H1 (cell line): ENCODE measurements around the gene COQ8A. TPM values are rescaled to one million over a fixed set of nuclear protein-coding genes. Genes with fewer than 3 reads are reported as not detected.

Source experiments
- CTCF ChIA-PET: fragments of 300-600 bp; sonication (Branson Sonifier 250); formaldehyde crosslinking; loops from one replicate; lab custom pipeline; 2021; ENCODE audit not compliant: partially characterized antibody; lab: Charles Lee
- POLR2A ChIA-PET: fragments of 300-600 bp; sonication (Branson Sonifier 250); formaldehyde crosslinking; loops from one replicate; lab custom pipeline; 2021; ENCODE audit warnings: inconsistent platforms; ENCODE audit not compliant: partially characterized antibody; lab: Charles Lee
- DNase-seq, 2 experiments: peaks; one replicate each; pipeline versions ENCODE4 v3.0.0 to v3.0.0-alpha.2; 2010 to 2022; ENCODE audit warnings: low spot score in 2 of 2, low read depth in 1 of 2, mixed read lengths in 1 of 2
- FAIRE-seq: peaks from 2 replicates; lab custom pipeline; 2011; peaks lifted over from hg19 to GRCh38; lab: Jason Lieb, UNC
- H2AFZ ChIP-seq: 2 replicates; pipeline ENCODE4 v1.8.1; 2012; ENCODE audit warnings: low read length, inconsistent platforms
- H2AK5ac ChIP-seq: 2 replicates; pipeline ENCODE4 v1.6.1; 2013; ENCODE audit warnings: low read depth, low read length
- H2BK120ac ChIP-seq: replicated peaks from 2 replicates; pipeline ENCODE3; 2013; ENCODE audit warnings: low read depth, low read length, inconsistent platforms
- H2BK12ac ChIP-seq: 2 replicates; pipeline ENCODE4 v1.6.1; 2013; ENCODE audit warnings: low read depth, low read length
- H2BK15ac ChIP-seq: 2 replicates; pipeline ENCODE4 v1.6.1; 2013; ENCODE audit warnings: low read length
- H2BK20ac ChIP-seq: 2 replicates; pipeline ENCODE4 v1.6.1; 2013; ENCODE audit warnings: low read length
- H2BK5ac ChIP-seq: 2 replicates; pipeline ENCODE4 v1.6.1; 2013; ENCODE audit warnings: low read depth, low read length
- H3K14ac ChIP-seq: 2 replicates; pipeline ENCODE4 v1.6.1; 2013; ENCODE audit warnings: inconsistent platforms; ENCODE audit not compliant: insufficient read length
- H3K18ac ChIP-seq: 2 replicates; pipeline ENCODE4 v1.6.1; 2013; ENCODE audit warnings: low read length; ENCODE audit errors: extremely low read depth
- H3K23ac ChIP-seq: 2 replicates; pipeline ENCODE4 v1.6.1; 2013; ENCODE audit warnings: inconsistent platforms; ENCODE audit not compliant: insufficient read length
- H3K23me2 ChIP-seq: 2 replicates; pipeline ENCODE4 v1.6.1; 2013; ENCODE audit warnings: low read depth, low read length
- H3K27ac ChIP-seq: 2 replicates; pipeline ENCODE4 v1.6.1; 2011; ENCODE audit warnings: low read depth, low read length, inconsistent platforms
- H3K27me3 ChIP-seq, 4 experiments: replicated peaks in 1 of 4; 1 replicate in 1 of 4; 2 replicates in 3 of 4; pipeline versions ENCODE4 v1.6.1 to v1.8.1; 2011 to 2013; ENCODE audit warnings: low read length in 3 of 4, mild to moderate bottlenecking in 3 of 4, inconsistent platforms in 2 of 4, mixed read lengths in 2 of 4, moderate library complexity in 1 of 4; ENCODE audit not compliant: control insufficient read depth in 3 of 4, insufficient read depth in 3 of 4; ENCODE audit errors: extremely low read depth in 1 of 4
- H3K36me3 ChIP-seq, 4 experiments: 2 replicates each; pipeline versions ENCODE4 v1.6.1 to v1.8.1; 2011 to 2013; ENCODE audit warnings: mild to moderate bottlenecking in 4 of 4, low read length in 3 of 4, moderate library complexity in 2 of 4, control low read depth in 1 of 4, inconsistent platforms in 1 of 4; ENCODE audit not compliant: insufficient read depth in 4 of 4, control insufficient read depth in 2 of 4
- H3K4ac ChIP-seq: replicated peaks from 2 replicates; pipeline ENCODE3; 2013; ENCODE audit warnings: low read length, low read depth, mixed read lengths, inconsistent platforms; ENCODE audit not compliant: insufficient read length
- H3K4me1 ChIP-seq, 4 experiments: replicated peaks in 1 of 4; 1 replicate in 1 of 4; 2 replicates in 3 of 4; pipeline versions ENCODE4 v1.6.1 to v1.8.1; 2011 to 2013; ENCODE audit warnings: low read length in 3 of 4, inconsistent platforms in 2 of 4, mixed read lengths in 1 of 4; ENCODE audit not compliant: insufficient read depth in 4 of 4, control insufficient read depth in 3 of 4
- H3K4me2 ChIP-seq, 2 experiments: 2 replicates each; pipeline versions ENCODE4 v1.6.1 to v1.8.1; 2011 to 2013; ENCODE audit warnings: low read depth in 2 of 2, low read length in 2 of 2, control low read depth in 1 of 2, inconsistent platforms in 1 of 2, mild to moderate bottlenecking in 1 of 2; ENCODE audit not compliant: insufficient read depth in 1 of 2
- H3K4me3 ChIP-seq, 4 experiments: fragments of 200-600, 300-600 bp in 1 of 4; sonication (generic), shearing (Covaris generic), sonication (Bioruptor Twin) in 1 of 4; 2 replicates each; pipeline versions ENCODE4 v1.5.1 to v1.8.1; 2011 to 2016; ENCODE audit warnings: low read length in 4 of 4, low read depth in 3 of 4, control low read depth in 2 of 4, inconsistent platforms in 2 of 4, mild to moderate bottlenecking in 2 of 4, mixed read lengths in 1 of 4, moderate library complexity in 1 of 4; ENCODE audit not compliant: insufficient read depth in 2 of 4; ENCODE audit errors: extremely low read depth in 1 of 4
- H3K56ac ChIP-seq: replicated peaks from 2 replicates; pipeline ENCODE3; 2013; ENCODE audit warnings: low read depth, mild to moderate bottlenecking, mixed read lengths, low read length, inconsistent platforms; ENCODE audit not compliant: insufficient read length
- H3K79me1 ChIP-seq: 2 replicates; pipeline ENCODE4 v1.6.1; 2013; ENCODE audit warnings: low read depth, low read length, control low read depth
- H3K79me2 ChIP-seq, 2 experiments: 2 replicates each; pipeline versions ENCODE4 v1.6.1 to v1.8.1; 2012 to 2013; ENCODE audit warnings: low read length in 2 of 2, mild to moderate bottlenecking in 2 of 2, inconsistent platforms in 1 of 2; ENCODE audit not compliant: insufficient read depth in 2 of 2, control insufficient read depth in 1 of 2
- H3K9ac ChIP-seq, 4 experiments: replicated peaks in 1 of 4; 1 replicate in 1 of 4; 2 replicates in 3 of 4; pipeline versions ENCODE4 v1.6.1 to v1.8.1; 2011 to 2013; ENCODE audit warnings: low read depth in 3 of 4, low read length in 3 of 4, control low read depth in 2 of 4, mild to moderate bottlenecking in 2 of 4, moderate library complexity in 2 of 4, inconsistent platforms in 1 of 4; ENCODE audit errors: extremely low read depth in 1 of 4
- H3K9me3 ChIP-seq, 2 experiments: 2 replicates each; pipeline versions ENCODE4 v1.6.1 to v1.8.1; 2012 to 2013; ENCODE audit warnings: mild to moderate bottlenecking in 2 of 2, moderate library complexity in 2 of 2, control low read depth in 1 of 2, inconsistent platforms in 1 of 2, low read depth in 1 of 2, low read length in 1 of 2, mixed read lengths in 1 of 2; ENCODE audit not compliant: insufficient read depth in 2 of 2
- H4K20me1 ChIP-seq, 2 experiments: replicated peaks in 1 of 2; 2 replicates each; pipeline versions ENCODE3 to v1.8.1; 2011 to 2013; ENCODE audit warnings: inconsistent platforms in 2 of 2, low read length in 2 of 2, mild to moderate bottlenecking in 1 of 2; ENCODE audit not compliant: insufficient read depth in 2 of 2, control insufficient read depth in 1 of 2
- H4K5ac ChIP-seq: 2 replicates; pipeline ENCODE4 v1.6.1; 2013; ENCODE audit warnings: low read length, low read depth, mixed read lengths, inconsistent platforms; ENCODE audit not compliant: insufficient read length
- H4K8ac ChIP-seq: 2 replicates; pipeline ENCODE4 v1.8.0; 2013; ENCODE audit warnings: mild to moderate bottlenecking, moderate library complexity, low read length, inconsistent platforms; ENCODE audit not compliant: insufficient read depth; ENCODE audit errors: extremely low read depth
- H4K91ac ChIP-seq: replicated peaks from 2 replicates; pipeline ENCODE3; 2013; ENCODE audit warnings: low read length, mixed read lengths, inconsistent platforms; ENCODE audit not compliant: insufficient read length
- ASH2L ChIP-seq: fragments of 200-600, 300-600 bp; sonication (generic); IDR thresholded peaks from one replicate; pipeline ENCODE4 v1.7.1; 2017; ENCODE audit warnings: low read length
- BACH1 ChIP-seq: IDR thresholded peaks from 2 replicates; pipeline ENCODE4 v1.6.1; 2012; ENCODE audit warnings: low read length, improper control_type of control experiment
- CREB1 ChIP-seq: IDR thresholded peaks from 2 replicates; pipeline ENCODE4 v1.6.1; 2012; ENCODE audit warnings: inconsistent platforms
- EGR1 ChIP-seq: IDR thresholded peaks from 2 replicates; pipeline ENCODE4 v1.6.1; 2011; ENCODE audit warnings: low read depth, low read length, borderline replicate concordance
- KDM1A ChIP-seq: fragments of 200-600, 300-600 bp; sonication (generic); IDR thresholded peaks from 2 replicates; pipeline ENCODE4 v1.7.1; 2016; ENCODE audit warnings: mild to moderate bottlenecking, low read length, borderline replicate concordance
- PHF8 ChIP-seq: fragments of 200-600 bp; sonication (generic); conservative IDR thresholded peaks from 2 replicates; pipeline ENCODE4 v1.7.1; 2012; ENCODE audit warnings: low read depth, mild to moderate bottlenecking, inconsistent platforms, low read length, moderate library complexity
- POLR2A ChIP-seq, 2 experiments: IDR thresholded peaks; 1 replicate in 1 of 2; 2 replicates in 1 of 2; pipeline ENCODE4 v1.6.1; 2011; ENCODE audit warnings: low read depth in 2 of 2, low read length in 2 of 2, mild to moderate bottlenecking in 2 of 2; ENCODE audit errors: control extremely low read depth in 1 of 2
- POLR2AphosphoS5 ChIP-seq: IDR thresholded peaks from 2 replicates; pipeline ENCODE4 v1.6.1; 2011; ENCODE audit warnings: low read depth, low read length
- RAD21 ChIP-seq, 2 experiments: IDR thresholded peaks in 1 of 2; conservative IDR thresholded peaks in 1 of 2; 2 replicates each; pipeline ENCODE4 v1.6.1; 2011; ENCODE audit warnings: low read depth in 2 of 2, low read length in 2 of 2, improper control_type of control experiment in 1 of 2, inconsistent platforms in 1 of 2, mild to moderate bottlenecking in 1 of 2, moderate library complexity in 1 of 2
- RBBP5 ChIP-seq: IDR thresholded peaks from 2 replicates; pipeline ENCODE4 v1.7.1; 2012; ENCODE audit warnings: low read depth, mild to moderate bottlenecking, inconsistent platforms, low read length, moderate library complexity, borderline replicate concordance
- TAF1 ChIP-seq: IDR thresholded peaks from 2 replicates; pipeline ENCODE4 v1.6.1; 2011; ENCODE audit warnings: mild to moderate bottlenecking, low read depth, low read length
- TAF7 ChIP-seq: optimal IDR thresholded peaks from 2 replicates; pipeline ENCODE3; 2011; ENCODE audit warnings: low read depth, mild to moderate bottlenecking, inconsistent platforms, low read length, moderate library complexity, borderline replicate concordance
- TBP ChIP-seq: IDR thresholded peaks from 2 replicates; pipeline ENCODE4 v1.6.1; 2011; ENCODE audit warnings: low read depth, low read length, improper control_type of control experiment
- WGBS, 2 experiments: shearing (Covaris generic) in 1 of 2; methylation state at CpG; one replicate each; pipeline versions ENCODE4 v1.1.6 to v1.1.7; 2013 to 2015; ENCODE audit warnings: low lambda C conversion rate in 2 of 2, mixed read lengths in 2 of 2, inconsistent platforms in 1 of 2, low coverage in 1 of 2, missing lambda C conversion rate in 1 of 2; ENCODE audit not compliant: insufficient replicate concordance in 2 of 2, insufficient coverage in 1 of 2, insufficient read length in 1 of 2; ENCODE audit errors: extremely low coverage in 1 of 2, missing lambda C conversion rate in 1 of 2; 5-methylcytosine and 5-hydroxymethylcytosine counted together
- polyA plus RNA-seq, 7 experiments: library from polyadenylated mRNA; depleted of rRNA in 3 of 7; stranded (reverse) in 5 of 7; unstranded in 2 of 7; fragments of >200 nt in 5 of 7; fragments of 200-250 nt in 2 of 7; gene quantifications; 1 replicate in 5 of 7; 2 replicates in 1 of 7; 4 replicates in 1 of 7; pipeline versions ENCODE4 v1.2.1 to v1.2.3, GENCODE V29; 2011 to 2013; ENCODE audit warnings: missing spikeins in 2 of 7, mixed read lengths in 2 of 7
- total RNA-seq: library from RNA; stranded (reverse); fragmentation: NEBNext Ultra II Directional; extraction: Animal tissue kit (Norgen Biotek cat#: 25700); gene quantifications from 2 replicates; pipeline ENCODE4 v1.2.1, GENCODE V29; 2021

Gene COQ8A
- total and polyA plus RNA-seq, 2 of the 8 experiments (the other 6 are each of a cell fraction or from before 2014, with no cell fraction given), result 28.5 to 38.9 TPM

GRCh38 chr1:226939438-226940028, 561 bp upstream of the COQ8A start:
- no peak for DNase-seq
- CTCF ChIA-PET, result interaction anchor here (0.6 to 1.0 kb wide), 5 partner anchors 15 to 411 kb away, joined by 3 read pairs; no protein-coding TSS in a partner anchor
- POLR2A ChIA-PET, result interaction anchor here (0.8 to 3.6 kb wide), 6 partner anchors 9 to 86 kb away, joined by 3 to 18 read pairs (median 4); no protein-coding TSS in a partner anchor
- TF ChIP-seq TAF1 (peak; percentile 79), BACH1 (no peak), ASH2L (peak; percentile 93), KDM1A (no peak), CREB1 (no peak; the same call in 1 of the 2 replicates), POLR2AphosphoS5 (peak; percentile 84), PHF8 (peak; percentile 87), RBBP5 (peak; percentile 60; the same call in 1 of the 2 replicates), TAF7 (peak; percentile 50), POLR2A (IDR thresholded peaks at IDR 0.05; ENCODE audit: control extremely low read depth in 1 of 2, low read depth in 2 of 2, low read length in 2 of 2) (peak; percentile 82 to 90), RAD21 (IDR thresholded peaks at IDR 0.05 in 1 of 2, conservative IDR thresholded peaks at IDR 0.05 in 1 of 2; ENCODE audit: low read depth in 2 of 2, low read length in 2 of 2) (no peak), EGR1 (no peak), TBP (peak; percentile 55; the same call in 1 of the 2 replicates)

More at GRCh38 chr1:226939438-226940028, 561 bp upstream of the COQ8A start:
- FAIRE-seq, result no peak
- peak overlapping the region; percentile 63; the same call in 1 of the 2 replicates for H2AFZ ChIP-seq
- H3K36me3 ChIP-seq, result no peaks in the 10 kb centered on the region
- WGBS, 2 experiments, result 0% methylated on average over 47 of the region's 51 CpGs; no CpG with 5 or more reads in 1 of the 2 experiments
- peak overlapping the region; percentile 98 for H3K18ac ChIP-seq
- H3K79me2 ChIP-seq, result peaks cover 0 to 34% of the 10 kb centered on the region in 2 experiments; a peak in 2 of 4 replicates
- H2AK5ac ChIP-seq, result no peak overlapping the region
- peaks cover 9% of the 10 kb centered on the region for H3K23me2 ChIP-seq
- H4K5ac ChIP-seq, result peak overlapping the region; percentile 98
- peak overlapping the region; percentile 95 for H4K8ac ChIP-seq
- peak overlapping the region; percentile 96 for H3K56ac ChIP-seq
- peak overlapping the region; percentile 88; the same call in 1 of the 2 replicates for H2BK12ac ChIP-seq
- H2BK15ac ChIP-seq, result no peak overlapping the region
- H4K20me1 ChIP-seq, result no peaks in the 10 kb centered on the region
- peak overlapping the region; percentile 93 for H3K27ac ChIP-seq
- H3K14ac ChIP-seq, result no peak overlapping the region
- H3K79me1 ChIP-seq, result peaks cover 4% of the 10 kb centered on the region; the same call in 1 of the 2 replicates
- peak overlapping the region; percentile 53 to 75 (median 68) for H3K4me3 ChIP-seq
- no peak overlapping the region for H2BK20ac ChIP-seq
- no peak overlapping the region for H3K4ac ChIP-seq
- peak overlapping the region; percentile 68 to 84 for H3K4me2 ChIP-seq
- H3K27me3 ChIP-seq, result peaks cover 0 to 2% (median 0%) of the 10 kb centered on the region in 4 experiments; a peak in 3 of 7 replicates
- peak overlapping the region in 3 of 4 experiments; percentile 66 to 87 (median 86); a peak in 6 of 7 replicates for H3K9ac ChIP-seq
- peaks cover 2 to 6% (median 4%) of the 10 kb centered on the region in 4 experiments for H3K4me1 ChIP-seq
- H2BK5ac ChIP-seq, result peak overlapping the region; percentile 74
- H3K9me3 ChIP-seq, result no peaks in the 10 kb centered on the region
- H3K23ac ChIP-seq, result no peak overlapping the region
- peak overlapping the region; percentile 51 for H2BK120ac ChIP-seq
- H4K91ac ChIP-seq, result peak overlapping the region; percentile 94
